Measurements from ENCODE around the gene UBR4.

GRCh38 chr1:19053486-19053885 is 156.6 kb downstream of the UBR4 start:
- TF ChIP-seq CTCF (IDR thresholded peaks at IDR 0.05), result no peak
- no peak for TF ChIP-seq POLR2A (IDR thresholded peaks at IDR 0.05)
